ENCODE data around the gene NT5DC4.
"Not testable (repeated sequence)": the region's sequence is repeated elsewhere in the genome, so short reads cannot be mapped to it uniquely, and the experiment has no call there.

NT5DC4 gene

GRCh38 chr2:112699984-112700667 lies 20.7 kb upstream of the NT5DC4 start:
- no peak for DNase-seq (ENCODE audit: low read depth in 2 of 2, low spot score in 1 of 2)

- DNase-seq (ENCODE audit: low read depth in 2 of 2, low spot score in 1 of 2): no peak
These were observed 19.8 kb upstream of the NT5DC4 start for GRCh38 chr2:112701052-112701451.

- no peak for DNase-seq (ENCODE audit: low read depth in 2 of 2, low spot score in 1 of 2)
These were observed 17.1 kb upstream of the NT5DC4 start for GRCh38 chr2:112703684-112704083.

GRCh38 chr2:112705575-112705974 lies 15.2 kb upstream of the NT5DC4 start:
- DNase-seq (ENCODE audit: low read depth in 2 of 2, low spot score in 1 of 2): no peak

GRCh38 chr2:112706170-112706664 lies 14.6 kb upstream of the NT5DC4 start:
- DNase-seq (ENCODE audit: low read depth in 2 of 2, low spot score in 1 of 2): peak in 1 of 2 donors; percentile 31

GRCh38 chr2:112706947-112707346 lies 13.9 kb upstream of the NT5DC4 start:
- not testable (repeated sequence) for DNase-seq (ENCODE audit: low read depth in 2 of 2, low spot score in 1 of 2)

GRCh38 chr2:112708968-112709367 lies 11.9 kb upstream of the NT5DC4 start:
- DNase-seq (ENCODE audit: low read depth in 2 of 2, low spot score in 1 of 2): no peak

- DNase-seq (ENCODE audit: low read depth in 2 of 2, low spot score in 1 of 2): no peak
These were observed 11.1 kb upstream of the NT5DC4 start for GRCh38 chr2:112709703-112710102.

GRCh38 chr2:112710956-112711750 lies 9.7 kb upstream of the NT5DC4 start:
- no peak for DNase-seq (ENCODE audit: low read depth in 2 of 2, low spot score in 1 of 2)

- no peak for DNase-seq (ENCODE audit: low read depth in 2 of 2, low spot score in 1 of 2)
These were observed 8.4 kb upstream of the NT5DC4 start for GRCh38 chr2:112712465-112712864.

GRCh38 chr2:112712903-112713584 lies 7.8 kb upstream of the NT5DC4 start:
- no peak for DNase-seq (ENCODE audit: low read depth in 2 of 2, low spot score in 1 of 2)

- DNase-seq (ENCODE audit: low read depth in 2 of 2, low spot score in 1 of 2): no peak
These were observed 7.3 kb upstream of the NT5DC4 start for GRCh38 chr2:112713585-112713925.

GRCh38 chr2:112713926-112714325 lies 6.9 kb upstream of the NT5DC4 start:
- no peak for DNase-seq (ENCODE audit: low read depth in 2 of 2, low spot score in 1 of 2)

- no peak for DNase-seq (ENCODE audit: low read depth in 2 of 2, low spot score in 1 of 2)
These were observed 6.5 kb upstream of the NT5DC4 start for GRCh38 chr2:112714331-112714730.

- DNase-seq (ENCODE audit: low read depth in 2 of 2, low spot score in 1 of 2): no peak
These were observed 5.8 kb upstream of the NT5DC4 start for GRCh38 chr2:112714836-112715631.

GRCh38 chr2:112716094-112716493 lies 4.7 kb upstream of the NT5DC4 start:
- not testable (repeated sequence) for DNase-seq (ENCODE audit: low read depth in 2 of 2, low spot score in 1 of 2)

- DNase-seq (ENCODE audit: low read depth in 2 of 2, low spot score in 1 of 2): not testable (repeated sequence)
These were observed 3.9 kb upstream of the NT5DC4 start for GRCh38 chr2:112716826-112717352.

GRCh38 chr2:112718863-112719370 lies 1.9 kb upstream of the NT5DC4 start:
- no peak for DNase-seq (ENCODE audit: low read depth in 2 of 2, low spot score in 1 of 2)

- DNase-seq (ENCODE audit: low read depth in 2 of 2, low spot score in 1 of 2): no peak
These were observed 1.2 kb downstream of the NT5DC4 start for GRCh38 chr2:112721819-112722522.
